ENCODE data around the gene L2HGDH.

GRCh38 chr14:50237427-50237826 lies 74.6 kb downstream of the L2HGDH start:
- TF ChIP-seq POLR2A (IDR thresholded peaks at IDR 0.05): no peak
- TF ChIP-seq, protein P1, sequence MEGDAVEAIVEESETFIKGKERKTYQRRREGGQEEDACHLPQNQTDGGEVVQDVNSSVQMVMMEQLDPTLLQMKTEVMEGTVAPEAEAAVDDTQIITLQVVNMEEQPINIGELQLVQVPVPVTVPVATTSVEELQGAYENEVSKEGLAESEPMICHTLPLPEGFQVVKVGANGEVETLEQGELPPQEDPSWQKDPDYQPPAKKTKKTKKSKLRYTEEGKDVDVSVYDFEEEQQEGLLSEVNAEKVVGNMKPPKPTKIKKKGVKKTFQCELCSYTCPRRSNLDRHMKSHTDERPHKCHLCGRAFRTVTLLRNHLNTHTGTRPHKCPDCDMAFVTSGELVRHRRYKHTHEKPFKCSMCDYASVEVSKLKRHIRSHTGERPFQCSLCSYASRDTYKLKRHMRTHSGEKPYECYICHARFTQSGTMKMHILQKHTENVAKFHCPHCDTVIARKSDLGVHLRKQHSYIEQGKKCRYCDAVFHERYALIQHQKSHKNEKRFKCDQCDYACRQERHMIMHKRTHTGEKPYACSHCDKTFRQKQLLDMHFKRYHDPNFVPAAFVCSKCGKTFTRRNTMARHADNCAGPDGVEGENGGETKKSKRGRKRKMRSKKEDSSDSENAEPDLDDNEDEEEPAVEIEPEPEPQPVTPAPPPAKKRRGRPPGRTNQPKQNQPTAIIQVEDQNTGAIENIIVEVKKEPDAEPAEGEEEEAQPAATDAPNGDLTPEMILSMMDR (IDR thresholded peaks at IDR 0.05): no peak
